Common myeloid progenitor, CD34-positive (primary cell): ENCODE results near the gene RUBCN. TPM values are rescaled to one million over a fixed set of nuclear protein-coding genes. Genes with fewer than 3 reads are reported as not detected.

Experiments
- CTCF ChIA-PET: fragments of 350-600 bp; sonication (Branson Sonifier 250); formaldehyde crosslinking; loops from one replicate; lab custom pipeline; 2021; ENCODE audit warnings: antibody characterized with exemption; lab: Charles Lee
- POLR2A ChIA-PET: fragments of 350-600 bp; sonication (Branson Sonifier 250); formaldehyde crosslinking; loops from one replicate; lab custom pipeline; 2021; ENCODE audit warnings: antibody characterized with exemption; lab: Charles Lee
- DNase-seq, 3 donors: peaks; one replicate each; pipeline versions ENCODE4 v3.0.0 to v3.0.0-alpha.2; 2013
- H3K27ac ChIP-seq, 2 experiments: 1 replicate in 1 of 2; 2 replicates in 1 of 2; pipeline ENCODE4 v1.7.0; 2013; ENCODE audit warnings: inconsistent platforms in 2 of 2, low read length in 2 of 2, mild to moderate bottlenecking in 2 of 2, low read depth in 1 of 2, moderate library complexity in 1 of 2; ENCODE audit not compliant: severe bottlenecking in 2 of 2, insufficient read depth in 1 of 2, poor library complexity in 1 of 2
- H3K27me3 ChIP-seq, 5 experiments: replicated peaks in 2 of 5; 1 replicate in 3 of 5; 2 replicates in 2 of 5; pipeline versions ENCODE4 v1.6.1 to v1.7.0; 2013; ENCODE audit warnings: low read length in 4 of 5, mild to moderate bottlenecking in 2 of 5, moderate library complexity in 2 of 5, inconsistent platforms in 1 of 5; ENCODE audit not compliant: insufficient read depth in 5 of 5, control insufficient read depth in 4 of 5
- H3K36me3 ChIP-seq, 4 experiments: 1 replicate in 2 of 4; 2 replicates in 2 of 4; pipeline versions ENCODE4 v1.6.1 to v1.7.0; 2013; ENCODE audit warnings: low read length in 3 of 4, control low read depth in 1 of 4, mild to moderate bottlenecking in 1 of 4; ENCODE audit not compliant: control insufficient read depth in 4 of 4, insufficient read depth in 4 of 4
- H3K4me1 ChIP-seq, 4 experiments: 1 replicate in 3 of 4; 2 replicates in 1 of 4; pipeline versions ENCODE4 v1.6.1 to v1.7.1; 2013; ENCODE audit warnings: low read length in 3 of 4, mild to moderate bottlenecking in 3 of 4, control low read depth in 1 of 4, inconsistent platforms in 1 of 4, moderate library complexity in 1 of 4; ENCODE audit not compliant: control insufficient read depth in 4 of 4, insufficient read depth in 4 of 4; ENCODE audit errors: control extremely low read depth in 1 of 4
- H3K4me3 ChIP-seq, 7 experiments: 1 replicate in 4 of 7; 2 replicates in 3 of 7; pipeline versions ENCODE4 v1.5.1 to v1.7.0; 2013; ENCODE audit warnings: mild to moderate bottlenecking in 7 of 7, low read length in 6 of 7, moderate library complexity in 6 of 7, inconsistent platforms in 2 of 7, low read depth in 2 of 7, control low read depth in 1 of 7; ENCODE audit not compliant: insufficient read depth in 4 of 7, control insufficient read depth in 1 of 7; ENCODE audit errors: extremely low read depth in 1 of 7
- H3K9me3 ChIP-seq, 5 experiments: 1 replicate in 4 of 5; 2 replicates in 1 of 5; pipeline versions ENCODE4 v1.6.1 to v1.7.1; 2013; ENCODE audit warnings: low read length in 4 of 5, mild to moderate bottlenecking in 2 of 5, inconsistent platforms in 1 of 5, low read depth in 1 of 5, moderate library complexity in 1 of 5; ENCODE audit not compliant: control insufficient read depth in 4 of 5, insufficient read depth in 2 of 5; ENCODE audit errors: control extremely low read depth in 1 of 5
- WGBS: methylation state at CpG from one replicate; pipeline ENCODE4 v1.1.5; 2013; ENCODE audit not compliant: insufficient coverage; 5-methylcytosine and 5-hydroxymethylcytosine counted together
- polyA plus RNA-seq: library from polyadenylated mRNA; unstranded; fragments of 120-200 nt; gene quantifications from one replicate; pipeline ENCODE4 v1.2.1, GENCODE V29; 2013

RUBCN gene
- polyA plus RNA-seq = 22.9 TPM

GRCh38 chr3:197736491-197737318 is at the start of gene RUBCN:
RUBCN (minus strand) TSS chr3:197736904; CDS start chr3:197736719, 185 bp downstream.
- Histone ChIP-seq H3K27me3 (no peaks in the 10 kb centered on the region), H3K9me3 (no peaks in the 10 kb centered on the region), H3K36me3 (no peaks in the 10 kb centered on the region), H3K4me3 (peak within 1 kb of the TSS; percentile 76 to 95 (median 88)), H3K27ac (peak within 1 kb of the TSS; percentile 34 to 72), H3K4me1 (peaks cover 7 to 30% (median 29%) of the 10 kb centered on the region in 4 experiments)
- DNase-seq = peak; percentile 96 to 98 (median 97)
- ChIA-PET CTCF (interaction anchor here (1.1 kb wide), 1 partner anchor 12 kb away, joined by 3 read pairs; the partner anchor contains the start of gene FYTTD1), POLR2A (no interaction called here)
- 0% methylated on average over 91 of the region's 92 CpGs for WGBS

GRCh38 chr3:197784019-197784585 is 47.4 kb upstream of the RUBCN start:
- H3K27me3 ChIP-seq = no peaks in the 10 kb centered on the region
- no peak overlapping the region for H3K4me3 ChIP-seq
- POLR2A ChIA-PET = no interaction called here
- H3K27ac ChIP-seq = no peak overlapping the region
- 100% methylated on average over 1 of the region's 7 CpGs for WGBS
- CTCF ChIA-PET = interaction anchor here (1.1 to 2.0 kb wide), 3 partner anchors 18 to 82 kb away, joined by 3 to 10 read pairs (median 3); no protein-coding TSS in a partner anchor
- peaks cover 0 to 8% (median 2%) of the 10 kb centered on the region in 4 experiments for H3K4me1 ChIP-seq
- no peak for DNase-seq
- no peaks in the 10 kb centered on the region for H3K9me3 ChIP-seq
- H3K36me3 ChIP-seq = peaks cover 12 to 32% (median 25%) of the 10 kb centered on the region in 4 experiments

- Histone ChIP-seq H3K36me3 (peaks cover 22 to 50% (median 37%) of the 10 kb centered on the region in 4 experiments), H3K27ac (peak overlapping the region in 1 of 2 experiments; percentile 16), H3K4me1 (peaks cover 0 to 4% (median under 1%) of the 10 kb centered on the region in 4 experiments), H3K9me3 (no peaks in the 10 kb centered on the region), H3K4me3 (no peak overlapping the region), H3K27me3 (no peaks in the 10 kb centered on the region)
- POLR2A ChIA-PET = interaction anchor here (0.6 to 1.3 kb wide), 3 partner anchors 9 to 95 kb away, joined by 3 to 5 read pairs (median 4); partner anchors contain the start of gene LRCH3
- CTCF ChIA-PET = interaction anchor here (0.7 to 2.0 kb wide), 3 partner anchors 9 to 20 kb away, joined by 3 to 10 read pairs (median 8); no protein-coding TSS in a partner anchor
- peak in 2 of 3 donors; percentile 63 to 66 for DNase-seq
- WGBS = 35% methylated on average over 4 of the region's 4 CpGs
These were observed 45.5 kb upstream of the RUBCN start for GRCh38 chr3:197782230-197782629.

- no peaks in the 10 kb centered on the region for H3K4me1 ChIP-seq
- H3K27ac ChIP-seq = no peak overlapping the region
- H3K9me3 ChIP-seq = no peaks in the 10 kb centered on the region
- H3K27me3 ChIP-seq = no peaks in the 10 kb centered on the region
- ChIA-PET POLR2A (no interaction called here), CTCF (interaction anchor here (1.0 to 1.3 kb wide), 2 partner anchors 26 to 27 kb away, joined by 3 to 8 read pairs; no protein-coding TSS in a partner anchor)
- DNase-seq = no peak
- peaks cover 32 to 80% (median 58%) of the 10 kb centered on the region in 4 experiments for H3K36me3 ChIP-seq
- H3K4me3 ChIP-seq = no peak overlapping the region
- 100% methylated on average over 7 of the region's 7 CpGs for WGBS
These were observed 38.6 kb upstream of the RUBCN start for GRCh38 chr3:197775317-197775716.

GRCh38 chr3:197761784-197762183 is 25.1 kb upstream of the RUBCN start:
- Histone ChIP-seq H3K4me1 (no peaks in the 10 kb centered on the region), H3K27ac (no peak overlapping the region), H3K4me3 (no peak overlapping the region), H3K27me3 (no peaks in the 10 kb centered on the region), H3K9me3 (no peaks in the 10 kb centered on the region), H3K36me3 (peaks cover 25 to 70% (median 27%) of the 10 kb centered on the region in 4 experiments)
- CTCF ChIA-PET = no interaction called here
- POLR2A ChIA-PET = no interaction called here
- no peak for DNase-seq

- no peak overlapping the region for H3K27ac ChIP-seq
- POLR2A ChIA-PET = no interaction called here
- H3K27me3 ChIP-seq = no peaks in the 10 kb centered on the region
- DNase-seq = no peak
- no peaks in the 10 kb centered on the region for H3K4me1 ChIP-seq
- 95% methylated on average over 4 of the region's 4 CpGs for WGBS
- no peaks in the 10 kb centered on the region for H3K9me3 ChIP-seq
- CTCF ChIA-PET = interaction anchor here (1.0 to 1.4 kb wide), 2 partner anchors 17 to 31 kb away, joined by 3 read pairs; no protein-coding TSS in a partner anchor
- peaks cover 18 to 49% (median 26%) of the 10 kb centered on the region in 4 experiments for H3K36me3 ChIP-seq
- H3K4me3 ChIP-seq = no peak overlapping the region
These were observed 21.8 kb upstream of the RUBCN start for GRCh38 chr3:197758512-197758911.
